Cardiac muscle cell (in vitro differentiated cells and primary cell): ENCODE results near the gene SMR3B. TPM values are rescaled to one million over a fixed set of nuclear protein-coding genes. Genes with fewer than 3 reads are reported as not detected.

ENCODE experiments used
- DNase-seq, 2 donors: peaks; one replicate each; pipeline versions ENCODE4 v3.0.0 to v3.0.0-alpha.2; 2010 to 2017; ENCODE audit warnings: low read depth in 1 of 2, low spot score in 1 of 2
- H3K27ac ChIP-seq: fragments of 200-600 bp; sonication (generic); 2 replicates; pipeline ENCODE4 v1.5.1; 2016
- H3K27me3 ChIP-seq: fragments of 200-600 bp; sonication (generic); 2 replicates; pipeline ENCODE4 v1.6.0; 2016; ENCODE audit warnings: control low read depth
- H3K36me3 ChIP-seq: fragments of 200-600 bp; sonication (generic); 2 replicates; pipeline ENCODE4 v1.5.1; 2016; ENCODE audit warnings: control low read depth
- H3K4me1 ChIP-seq: fragments of 200-600 bp; sonication (generic); 2 replicates; pipeline ENCODE4 v1.8.1; 2017; ENCODE audit warnings: low read depth, mild to moderate bottlenecking, mixed run types
- H3K4me3 ChIP-seq: fragments of 200-600 bp; sonication (generic); 2 replicates; pipeline ENCODE4 v1.5.1; 2016; ENCODE audit warnings: mild to moderate bottlenecking
- H3K9me3 ChIP-seq: fragments of 200-600 bp; sonication (generic); 2 replicates; pipeline ENCODE4 v1.5.1; 2017; ENCODE audit warnings: low read depth, mild to moderate bottlenecking, control low read depth
- CTCF ChIP-seq: IDR thresholded peaks from 2 replicates; pipeline ENCODE4 v1.5.1; 2012; ENCODE audit warnings: low read depth, mild to moderate bottlenecking, low read length
- polyA plus RNA-seq: library from polyadenylated mRNA; unstranded; fragments of >200 nt; fragmentation: Nextera tagmentation; extraction: Ambion mirVana; gene quantifications from 2 replicates; pipeline ENCODE4 v1.2.1, GENCODE V29; 2016
- total RNA-seq: library from RNA; depleted of rRNA; stranded (reverse); fragments of >200 nt; gene quantifications from 2 replicates; pipeline ENCODE4 v1.2.3, GENCODE V29; 2016

Gene SMR3B
- total and polyA plus RNA-seq, 2 experiments from 2014 or later: not detected

DNA sequence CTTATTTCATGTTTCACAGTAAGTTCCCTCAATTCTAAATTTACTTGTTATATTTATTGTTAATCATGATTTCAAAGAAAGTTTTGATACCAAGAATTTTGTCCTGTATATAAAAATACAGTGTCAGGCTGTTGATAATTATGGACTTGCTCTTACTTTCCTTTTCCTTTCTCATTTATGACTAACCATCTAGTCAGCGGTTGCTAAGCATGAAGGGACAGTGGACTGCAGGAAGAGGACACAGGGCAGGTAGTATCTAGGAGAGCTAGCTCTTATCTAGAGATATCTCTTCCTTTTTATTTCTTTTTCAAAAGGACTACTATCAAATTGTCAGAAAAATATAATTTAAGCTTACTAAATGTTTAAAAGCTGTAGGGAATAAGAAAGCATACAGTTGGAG lies 16.4 kb downstream of the SMR3B start:
- no peak for TF ChIP-seq CTCF
- H3K36me3 ChIP-seq: no peaks in the 10 kb centered on the region
- H3K9me3 ChIP-seq: no peaks in the 10 kb centered on the region
- no peaks in the 10 kb centered on the region for H3K27me3 ChIP-seq
- no peak overlapping the region for H3K4me3 ChIP-seq
- no peaks in the 10 kb centered on the region for H3K4me1 ChIP-seq
- no peak overlapping the region for H3K27ac ChIP-seq
- no peak for DNase-seq

GRCh38 chr4:70402762-70403161 lies 19.8 kb downstream of the SMR3B start:
- Histone ChIP-seq H3K36me3 (no peaks in the 10 kb centered on the region), H3K4me3 (no peak overlapping the region), H3K9me3 (no peaks in the 10 kb centered on the region), H3K27me3 (no peaks in the 10 kb centered on the region), H3K27ac (no peak overlapping the region), H3K4me1 (no peaks in the 10 kb centered on the region)
- no peak for DNase-seq
- no peak for TF ChIP-seq CTCF

- Histone ChIP-seq H3K9me3 (no peaks in the 10 kb centered on the region), H3K27ac (no peak overlapping the region), H3K36me3 (no peaks in the 10 kb centered on the region), H3K4me3 (no peak overlapping the region), H3K4me1 (no peaks in the 10 kb centered on the region), H3K27me3 (no peaks in the 10 kb centered on the region)
- DNase-seq: no peak
- no peak for TF ChIP-seq CTCF
Measured at GRCh38 chr4:70405765-70406164, 22.8 kb downstream of the SMR3B start.

DNA sequence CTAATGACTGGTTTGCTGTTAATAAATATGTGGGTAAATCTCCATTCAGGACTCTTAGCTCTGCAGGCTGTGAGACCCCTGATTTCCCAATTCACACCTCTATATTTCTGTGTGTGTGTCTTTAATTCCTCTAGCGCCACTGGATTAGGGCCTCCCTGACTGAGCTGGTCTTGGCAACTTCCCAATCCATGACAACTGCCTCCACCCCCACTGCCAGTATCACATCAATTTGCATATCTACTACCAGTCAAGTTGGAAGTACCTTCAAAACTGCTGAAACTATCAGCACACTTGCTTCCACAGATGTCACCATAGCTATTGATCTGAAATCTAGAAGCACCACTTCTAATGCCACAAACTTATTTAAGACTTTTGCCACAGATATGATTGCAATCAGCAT lies 42.4 kb downstream of the SMR3B start:
- no peak for DNase-seq
- Histone ChIP-seq H3K27ac (no peak overlapping the region), H3K27me3 (no peaks in the 10 kb centered on the region), H3K9me3 (no peaks in the 10 kb centered on the region), H3K36me3 (no peaks in the 10 kb centered on the region), H3K4me3 (no peak overlapping the region), H3K4me1 (no peaks in the 10 kb centered on the region)
- TF ChIP-seq CTCF: no peak

- Histone ChIP-seq H3K4me1 (no peaks in the 10 kb centered on the region), H3K4me3 (no peak overlapping the region), H3K27me3 (no peaks in the 10 kb centered on the region), H3K9me3 (no peaks in the 10 kb centered on the region), H3K36me3 (no peaks in the 10 kb centered on the region), H3K27ac (no peak overlapping the region)
- TF ChIP-seq CTCF: no peak
- DNase-seq: no peak
Measured at GRCh38 chr4:70426789-70427188, 43.9 kb downstream of the SMR3B start.

DNA sequence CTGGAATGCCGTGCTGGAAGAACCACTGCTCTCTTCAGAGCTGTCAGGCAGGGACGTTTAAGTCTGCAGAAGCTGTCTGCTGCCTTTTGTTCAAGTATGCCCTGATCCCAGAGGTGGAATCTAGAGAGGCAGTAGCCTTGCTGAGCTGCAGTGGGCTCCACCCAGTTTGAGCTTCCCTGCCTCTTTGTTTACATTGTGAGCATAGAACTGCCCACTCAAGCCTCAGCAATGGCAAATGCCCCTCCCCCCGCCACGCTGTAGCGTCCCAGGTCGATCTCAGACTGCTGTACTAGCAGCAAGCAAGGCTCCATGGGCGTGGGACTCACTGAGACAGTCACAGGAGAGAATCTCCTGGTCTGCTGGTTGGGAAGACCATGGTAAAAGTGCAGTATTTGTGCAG lies 54.3 kb downstream of the SMR3B start:
- H3K9me3 ChIP-seq: no peaks in the 10 kb centered on the region
- no peaks in the 10 kb centered on the region for H3K4me1 ChIP-seq
- TF ChIP-seq CTCF: no peak
- H3K4me3 ChIP-seq: no peak overlapping the region
- peak in 1 of 2 donors; percentile 6 for DNase-seq
- H3K27ac ChIP-seq: no peak overlapping the region
- no peaks in the 10 kb centered on the region for H3K27me3 ChIP-seq
- H3K36me3 ChIP-seq: no peaks in the 10 kb centered on the region
